H9 (cell line): Measurements from ENCODE around the gene TRPM3. TPM values are rescaled to one million over a fixed set of nuclear protein-coding genes. Genes with fewer than 3 reads are reported as not detected.

Experiments
- DNase-seq: peaks from one replicate; pipeline ENCODE4 v3.0.0-alpha.2; 2017
- H2AFZ ChIP-seq: one replicate; pipeline ENCODE4 v1.6.1; 2013; ENCODE audit warnings: mild to moderate bottlenecking, low read length, control low read depth, moderate library complexity
- H2AK5ac ChIP-seq: 2 replicates; pipeline ENCODE4 v1.6.1; 2013; ENCODE audit warnings: low read length, control low read depth, mixed read lengths; ENCODE audit not compliant: insufficient read length
- H2BK120ac ChIP-seq: one replicate; pipeline ENCODE4 v1.6.1; 2013; ENCODE audit warnings: low read depth, mild to moderate bottlenecking, low read length, control low read depth, inconsistent platforms; ENCODE audit not compliant: poor library complexity, severe bottlenecking
- H2BK12ac ChIP-seq: 2 replicates; pipeline ENCODE4 v1.6.1; 2013; ENCODE audit warnings: low read length, control low read depth, mixed read lengths, low read depth; ENCODE audit not compliant: insufficient read length
- H2BK15ac ChIP-seq: 2 replicates; pipeline ENCODE4 v1.6.1; 2013; ENCODE audit warnings: low read depth, low read length, control low read depth
- H2BK20ac ChIP-seq: one replicate; pipeline ENCODE4 v1.6.1; 2013; ENCODE audit warnings: low read depth, mild to moderate bottlenecking, low read length, control low read depth, inconsistent platforms; ENCODE audit not compliant: poor library complexity, severe bottlenecking
- H2BK5ac ChIP-seq: 2 replicates; pipeline ENCODE4 v1.6.1; 2013; ENCODE audit warnings: low read length, control low read depth, mixed read lengths; ENCODE audit not compliant: insufficient read length
- H3K14ac ChIP-seq: 2 replicates; pipeline ENCODE4 v1.6.1; 2013; ENCODE audit warnings: low read length, control low read depth; ENCODE audit not compliant: insufficient read depth
- H3K18ac ChIP-seq: 2 replicates; pipeline ENCODE4 v1.6.1; 2013; ENCODE audit warnings: low read depth, mild to moderate bottlenecking, mixed read lengths, low read length, control low read depth; ENCODE audit not compliant: insufficient read length
- H3K23ac ChIP-seq: 2 replicates; pipeline ENCODE4 v1.6.1; 2013; ENCODE audit warnings: low read length, control low read depth, mixed read lengths, low read depth; ENCODE audit not compliant: insufficient read length
- H3K23me2 ChIP-seq: 2 replicates; pipeline ENCODE4 v1.6.1; 2013; ENCODE audit warnings: low read depth, mild to moderate bottlenecking, mixed read lengths, low read length, control low read depth; ENCODE audit not compliant: insufficient read length, poor library complexity, severe bottlenecking
- H3K27ac ChIP-seq: 2 replicates; pipeline ENCODE4 v1.5.1; 2013; ENCODE audit warnings: low read length, control low read depth, mixed read lengths, low read depth; ENCODE audit not compliant: insufficient read length
- H3K27me3 ChIP-seq: 2 replicates; pipeline ENCODE4 v1.6.1; 2013; ENCODE audit warnings: low read length, control low read depth, inconsistent platforms; ENCODE audit not compliant: insufficient read depth
- H3K4ac ChIP-seq: 2 replicates; pipeline ENCODE4 v1.6.1; 2013; ENCODE audit warnings: low read depth, mild to moderate bottlenecking, control low read depth, inconsistent platforms, low read length, moderate library complexity
- H3K4me1 ChIP-seq: 2 replicates; pipeline ENCODE4 v1.6.1; 2013; ENCODE audit warnings: low read length, control low read depth, inconsistent platforms; ENCODE audit not compliant: insufficient read depth
- H3K4me2 ChIP-seq: 2 replicates; pipeline ENCODE4 v1.6.1; 2013; ENCODE audit warnings: low read length, control low read depth, mixed read lengths; ENCODE audit not compliant: insufficient read length, insufficient read depth
- H3K56ac ChIP-seq: 2 replicates; pipeline ENCODE4 v1.6.1; 2013; ENCODE audit warnings: low read depth, mild to moderate bottlenecking, mixed read lengths, low read length, control low read depth; ENCODE audit not compliant: insufficient read length
- H3K79me1 ChIP-seq: 2 replicates; pipeline ENCODE4 v1.6.1; 2013; ENCODE audit warnings: low read depth, mild to moderate bottlenecking, moderate library complexity, low read length, control low read depth, inconsistent platforms; ENCODE audit not compliant: insufficient read depth, poor library complexity, severe bottlenecking
- H3K79me2 ChIP-seq: 2 replicates; pipeline ENCODE4 v1.6.1; 2013; ENCODE audit warnings: low read length, control low read depth, inconsistent platforms; ENCODE audit not compliant: insufficient read depth
- H3K9ac ChIP-seq: 2 replicates; pipeline ENCODE4 v1.6.1; 2013; ENCODE audit warnings: low read length, control low read depth, mixed read lengths; ENCODE audit not compliant: insufficient read length; ENCODE audit errors: extremely low read depth
- H3K9me3 ChIP-seq: one replicate; pipeline ENCODE4 v1.6.1; 2013; ENCODE audit warnings: low read depth, low read length, inconsistent platforms; ENCODE audit not compliant: control insufficient read depth
- H3T11ph ChIP-seq: one replicate; pipeline ENCODE4 v1.6.1; 2013; ENCODE audit warnings: mild to moderate bottlenecking, low read length, control low read depth, inconsistent platforms
- H4K20me1 ChIP-seq: one replicate; pipeline ENCODE4 v1.6.1; 2013; ENCODE audit not compliant: control insufficient read depth, insufficient read length, insufficient read depth
- H4K5ac ChIP-seq: 2 replicates; pipeline ENCODE4 v1.6.1; 2013; ENCODE audit warnings: low read depth, mild to moderate bottlenecking, mixed read lengths, low read length, control low read depth; ENCODE audit not compliant: insufficient read length
- H4K8ac ChIP-seq: replicated peaks from 2 replicates; pipeline ENCODE4 v1.6.1; 2013; ENCODE audit warnings: low read length, control low read depth, mixed read lengths, low read depth; ENCODE audit not compliant: insufficient read length
- H4K91ac ChIP-seq: 2 replicates; pipeline ENCODE4 v1.6.1; 2013; ENCODE audit warnings: low read depth, mild to moderate bottlenecking, moderate library complexity, mixed read lengths, low read length, control low read depth; ENCODE audit not compliant: insufficient read length
- H3K27ac Mint-ChIP-seq, 3 experiments: 2 replicates in 2 of 3; 3 replicates in 1 of 3; pipeline ENCODE4 v1.8.0; 2020 to 2021; ENCODE audit warnings: mixed read lengths in 3 of 3, mild to moderate bottlenecking in 1 of 3, moderate library complexity in 1 of 3
- H3K27me3 Mint-ChIP-seq: 2 replicates; pipeline ENCODE4 v1.8.0; 2021; ENCODE audit warnings: low read depth, mild to moderate bottlenecking, moderate library complexity, mixed read lengths
- H3K36me3 Mint-ChIP-seq, 3 experiments: 2 replicates in 2 of 3; 3 replicates in 1 of 3; pipeline ENCODE4 v1.8.0; 2020 to 2021; ENCODE audit warnings: low read depth in 3 of 3, mixed read lengths in 3 of 3; ENCODE audit not compliant: insufficient read depth in 1 of 3
- H3K4me1 Mint-ChIP-seq, 2 experiments: 2 replicates each; pipeline ENCODE4 v1.8.0; 2020; ENCODE audit warnings: mixed read lengths in 2 of 2
- H3K4me3 Mint-ChIP-seq, 2 experiments: 2 replicates in 1 of 2; 3 replicates in 1 of 2; pipeline ENCODE4 v1.8.0; 2020 to 2021; ENCODE audit warnings: mild to moderate bottlenecking in 2 of 2, mixed read lengths in 2 of 2, moderate library complexity in 1 of 2
- H3K9me3 Mint-ChIP-seq, 2 experiments: 2 replicates in 1 of 2; 3 replicates in 1 of 2; pipeline ENCODE4 v1.8.0; 2020; ENCODE audit warnings: mild to moderate bottlenecking in 2 of 2, mixed read lengths in 2 of 2, moderate library complexity in 1 of 2
- WGBS: extraction: QIAGEN DNeasy Blood & Tissue Kit; methylation state at CpG from one replicate; pipeline ENCODE4 v1.1.7; 2013; ENCODE audit warnings: missing lambda C conversion rate, low lambda C conversion rate, mixed read lengths; ENCODE audit not compliant: insufficient read length; ENCODE audit errors: extremely low coverage; 5-methylcytosine and 5-hydroxymethylcytosine counted together
- total RNA-seq: library from RNA; stranded (reverse); gene quantifications from 2 replicates; pipeline ENCODE4 v1.2.1, GENCODE V29; 2021
- TF ChIP-seq, protein P1 (sequence below): fragments of 200-600 bp; sonication (generic); conservative IDR thresholded peaks from 3 replicates; pipeline ENCODE4 v1.8.0; 2021; ENCODE audit warnings: antibody characterized with exemption, mild to moderate bottlenecking

TRPM3 gene
- total RNA-seq, 1 experiment from 2014 or later, result 10.3 TPM

DNA sequence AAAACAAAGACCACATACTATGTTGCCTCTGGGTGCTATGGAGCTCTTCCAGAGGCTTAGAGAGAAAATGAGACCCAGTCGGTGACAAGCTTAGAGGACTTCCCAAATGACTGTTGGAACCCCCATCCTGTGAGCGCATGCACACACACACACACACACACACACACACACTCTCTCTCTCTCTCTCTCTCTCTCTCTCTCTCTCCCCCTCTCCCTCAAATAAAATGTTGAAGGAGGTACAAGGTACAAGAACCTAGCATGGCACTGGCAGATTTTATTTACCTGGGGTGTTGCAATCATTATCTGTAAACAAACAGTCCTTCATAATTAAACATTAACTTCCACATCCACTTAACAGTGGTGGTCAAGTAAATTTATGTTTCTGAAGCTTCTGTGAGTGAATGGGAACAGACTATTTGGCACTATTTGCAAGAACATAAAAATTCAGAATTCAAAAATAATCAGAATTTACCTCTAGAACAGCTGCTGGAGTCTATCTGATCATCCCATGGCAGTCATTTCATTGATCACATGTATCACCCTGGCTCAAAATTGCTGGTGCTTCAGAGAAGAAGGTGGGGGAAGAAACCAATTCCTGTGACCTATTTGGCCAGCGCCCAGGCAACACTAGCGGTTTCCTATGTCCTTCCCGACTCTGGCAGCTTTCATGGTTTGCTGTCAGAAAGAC is 24.9 kb downstream of the TRPM3 start:
- Histone ChIP-seq H2BK120ac (no peak overlapping the region), H3K27me3 (no peaks in the 10 kb centered on the region), H3K27ac (no peak overlapping the region), H4K5ac (no peak overlapping the region), H3K18ac (no peak overlapping the region), H4K20me1 (no peaks in the 10 kb centered on the region), H3K79me2 (peaks cover 2% of the 10 kb centered on the region; the same call in 1 of the 2 replicates), H3K4me2 (no peak overlapping the region), H3K4me1 (no peaks in the 10 kb centered on the region), H3K23me2 (no peaks in the 10 kb centered on the region), H3K14ac (no peak overlapping the region), H3K23ac (no peak overlapping the region), H2AK5ac (no peak overlapping the region), H3T11ph (no peak overlapping the region), H3K56ac (no peak overlapping the region), H3K4ac (no peak overlapping the region), H3K9me3 (no peaks in the 10 kb centered on the region), H3K79me1 (no peaks in the 10 kb centered on the region), H3K9ac (no peak overlapping the region), H4K8ac (no peak overlapping the region), H4K91ac (no peak overlapping the region), H2BK12ac (no peak overlapping the region), H2BK5ac (no peak overlapping the region), H2BK15ac (no peak overlapping the region), H2BK20ac (no peak overlapping the region), H2AFZ (no peak overlapping the region)
- Mint-ChIP-seq H3K4me1 (peaks cover 5 to 17% of the 10 kb centered on the region in 2 experiments), H3K27ac (no peak overlapping the region), H3K9me3 (peaks cover 0 to 4% of the 10 kb centered on the region in 2 experiments; a peak in 1 of 5 replicates), H3K36me3 (peaks cover 0 to 10% (median 0%) of the 10 kb centered on the region in 3 experiments; a peak in 3 of 7 replicates), H3K27me3 (no peaks in the 10 kb centered on the region), H3K4me3 (no peak overlapping the region)
- TF ChIP-seq, protein P1, sequence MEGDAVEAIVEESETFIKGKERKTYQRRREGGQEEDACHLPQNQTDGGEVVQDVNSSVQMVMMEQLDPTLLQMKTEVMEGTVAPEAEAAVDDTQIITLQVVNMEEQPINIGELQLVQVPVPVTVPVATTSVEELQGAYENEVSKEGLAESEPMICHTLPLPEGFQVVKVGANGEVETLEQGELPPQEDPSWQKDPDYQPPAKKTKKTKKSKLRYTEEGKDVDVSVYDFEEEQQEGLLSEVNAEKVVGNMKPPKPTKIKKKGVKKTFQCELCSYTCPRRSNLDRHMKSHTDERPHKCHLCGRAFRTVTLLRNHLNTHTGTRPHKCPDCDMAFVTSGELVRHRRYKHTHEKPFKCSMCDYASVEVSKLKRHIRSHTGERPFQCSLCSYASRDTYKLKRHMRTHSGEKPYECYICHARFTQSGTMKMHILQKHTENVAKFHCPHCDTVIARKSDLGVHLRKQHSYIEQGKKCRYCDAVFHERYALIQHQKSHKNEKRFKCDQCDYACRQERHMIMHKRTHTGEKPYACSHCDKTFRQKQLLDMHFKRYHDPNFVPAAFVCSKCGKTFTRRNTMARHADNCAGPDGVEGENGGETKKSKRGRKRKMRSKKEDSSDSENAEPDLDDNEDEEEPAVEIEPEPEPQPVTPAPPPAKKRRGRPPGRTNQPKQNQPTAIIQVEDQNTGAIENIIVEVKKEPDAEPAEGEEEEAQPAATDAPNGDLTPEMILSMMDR, result no peak
- no CpG with 5 or more reads among the region's 5 CpGs for WGBS
- DNase-seq, result no peak
